ENCODE data around the gene PLEKHG3.

GRCh38 chr14:64760916-64761315, 56.7 kb downstream of the PLEKHG3 start:
- no peak for TF ChIP-seq CTCF (conservative IDR thresholded peaks at IDR 0.05)
- no peak for TF ChIP-seq EZH2 (IDR thresholded peaks at IDR 0.05; ENCODE audit: low read depth)
